H1 (cell line): ENCODE data around the gene FRMD6. TPM values are rescaled to one million over a fixed set of nuclear protein-coding genes. Genes with fewer than 3 reads are reported as not detected.

Experiments
- CBX5 ChIP-seq: fragments of 300-800, 300-1000 bp; sonication (generic); IDR thresholded peaks from 2 replicates; pipeline ENCODE4 v1.7.1; 2016; ENCODE audit warnings: antibody characterized with exemption, low read length, low read depth
- FOSL1 ChIP-seq: IDR thresholded peaks from 2 replicates; pipeline ENCODE4 v1.6.1; 2011; ENCODE audit warnings: mild to moderate bottlenecking, low read depth, low read length, moderate library complexity; ENCODE audit not compliant: insufficient read depth
- HDAC2 ChIP-seq, 2 experiments: fragments of 300-600 bp in 1 of 2; sonication (generic) in 1 of 2; IDR thresholded peaks; 2 replicates each; pipeline ENCODE4 v1.6.1; 2011 to 2012; ENCODE audit warnings: low read depth in 2 of 2, low read length in 2 of 2, mild to moderate bottlenecking in 2 of 2, moderate library complexity in 2 of 2, borderline replicate concordance in 1 of 2, inconsistent platforms in 1 of 2
- PHF8 ChIP-seq: fragments of 200-600 bp; sonication (generic); conservative IDR thresholded peaks from 2 replicates; pipeline ENCODE4 v1.7.1; 2012; ENCODE audit warnings: low read depth, mild to moderate bottlenecking, inconsistent platforms, low read length, moderate library complexity
- polyA plus RNA-seq, 7 experiments: library from polyadenylated mRNA; depleted of rRNA in 3 of 7; stranded (reverse) in 5 of 7; unstranded in 2 of 7; fragments of >200 nt in 5 of 7; fragments of 200-250 nt in 2 of 7; gene quantifications; 1 replicate in 5 of 7; 2 replicates in 1 of 7; 4 replicates in 1 of 7; pipeline versions ENCODE4 v1.2.1 to v1.2.3, GENCODE V29; 2011 to 2013; ENCODE audit warnings: missing spikeins in 2 of 7, mixed read lengths in 2 of 7
- total RNA-seq: library from RNA; stranded (reverse); fragmentation: NEBNext Ultra II Directional; extraction: Animal tissue kit (Norgen Biotek cat#: 25700); gene quantifications from 2 replicates; pipeline ENCODE4 v1.2.1, GENCODE V29; 2021
- TF ChIP-seq, protein P1 (sequence below): fragments of 300-600 bp; sonication (generic); IDR thresholded peaks from 2 replicates; pipeline ENCODE4 v1.7.1; 2012; ENCODE audit warnings: low read length, moderate library complexity, mild to moderate bottlenecking, inconsistent platforms; ENCODE audit not compliant: insufficient replicate concordance

The FRMD6 gene
- total and polyA plus RNA-seq, 2 of the 8 experiments (the other 6 are each of a cell fraction or from before 2014, with no cell fraction given): 5.4 to 23.7 TPM

GRCh38 chr14:51613416-51613815 is 38.3 kb upstream of the FRMD6 start (continued):
- TF ChIP-seq, protein P1, sequence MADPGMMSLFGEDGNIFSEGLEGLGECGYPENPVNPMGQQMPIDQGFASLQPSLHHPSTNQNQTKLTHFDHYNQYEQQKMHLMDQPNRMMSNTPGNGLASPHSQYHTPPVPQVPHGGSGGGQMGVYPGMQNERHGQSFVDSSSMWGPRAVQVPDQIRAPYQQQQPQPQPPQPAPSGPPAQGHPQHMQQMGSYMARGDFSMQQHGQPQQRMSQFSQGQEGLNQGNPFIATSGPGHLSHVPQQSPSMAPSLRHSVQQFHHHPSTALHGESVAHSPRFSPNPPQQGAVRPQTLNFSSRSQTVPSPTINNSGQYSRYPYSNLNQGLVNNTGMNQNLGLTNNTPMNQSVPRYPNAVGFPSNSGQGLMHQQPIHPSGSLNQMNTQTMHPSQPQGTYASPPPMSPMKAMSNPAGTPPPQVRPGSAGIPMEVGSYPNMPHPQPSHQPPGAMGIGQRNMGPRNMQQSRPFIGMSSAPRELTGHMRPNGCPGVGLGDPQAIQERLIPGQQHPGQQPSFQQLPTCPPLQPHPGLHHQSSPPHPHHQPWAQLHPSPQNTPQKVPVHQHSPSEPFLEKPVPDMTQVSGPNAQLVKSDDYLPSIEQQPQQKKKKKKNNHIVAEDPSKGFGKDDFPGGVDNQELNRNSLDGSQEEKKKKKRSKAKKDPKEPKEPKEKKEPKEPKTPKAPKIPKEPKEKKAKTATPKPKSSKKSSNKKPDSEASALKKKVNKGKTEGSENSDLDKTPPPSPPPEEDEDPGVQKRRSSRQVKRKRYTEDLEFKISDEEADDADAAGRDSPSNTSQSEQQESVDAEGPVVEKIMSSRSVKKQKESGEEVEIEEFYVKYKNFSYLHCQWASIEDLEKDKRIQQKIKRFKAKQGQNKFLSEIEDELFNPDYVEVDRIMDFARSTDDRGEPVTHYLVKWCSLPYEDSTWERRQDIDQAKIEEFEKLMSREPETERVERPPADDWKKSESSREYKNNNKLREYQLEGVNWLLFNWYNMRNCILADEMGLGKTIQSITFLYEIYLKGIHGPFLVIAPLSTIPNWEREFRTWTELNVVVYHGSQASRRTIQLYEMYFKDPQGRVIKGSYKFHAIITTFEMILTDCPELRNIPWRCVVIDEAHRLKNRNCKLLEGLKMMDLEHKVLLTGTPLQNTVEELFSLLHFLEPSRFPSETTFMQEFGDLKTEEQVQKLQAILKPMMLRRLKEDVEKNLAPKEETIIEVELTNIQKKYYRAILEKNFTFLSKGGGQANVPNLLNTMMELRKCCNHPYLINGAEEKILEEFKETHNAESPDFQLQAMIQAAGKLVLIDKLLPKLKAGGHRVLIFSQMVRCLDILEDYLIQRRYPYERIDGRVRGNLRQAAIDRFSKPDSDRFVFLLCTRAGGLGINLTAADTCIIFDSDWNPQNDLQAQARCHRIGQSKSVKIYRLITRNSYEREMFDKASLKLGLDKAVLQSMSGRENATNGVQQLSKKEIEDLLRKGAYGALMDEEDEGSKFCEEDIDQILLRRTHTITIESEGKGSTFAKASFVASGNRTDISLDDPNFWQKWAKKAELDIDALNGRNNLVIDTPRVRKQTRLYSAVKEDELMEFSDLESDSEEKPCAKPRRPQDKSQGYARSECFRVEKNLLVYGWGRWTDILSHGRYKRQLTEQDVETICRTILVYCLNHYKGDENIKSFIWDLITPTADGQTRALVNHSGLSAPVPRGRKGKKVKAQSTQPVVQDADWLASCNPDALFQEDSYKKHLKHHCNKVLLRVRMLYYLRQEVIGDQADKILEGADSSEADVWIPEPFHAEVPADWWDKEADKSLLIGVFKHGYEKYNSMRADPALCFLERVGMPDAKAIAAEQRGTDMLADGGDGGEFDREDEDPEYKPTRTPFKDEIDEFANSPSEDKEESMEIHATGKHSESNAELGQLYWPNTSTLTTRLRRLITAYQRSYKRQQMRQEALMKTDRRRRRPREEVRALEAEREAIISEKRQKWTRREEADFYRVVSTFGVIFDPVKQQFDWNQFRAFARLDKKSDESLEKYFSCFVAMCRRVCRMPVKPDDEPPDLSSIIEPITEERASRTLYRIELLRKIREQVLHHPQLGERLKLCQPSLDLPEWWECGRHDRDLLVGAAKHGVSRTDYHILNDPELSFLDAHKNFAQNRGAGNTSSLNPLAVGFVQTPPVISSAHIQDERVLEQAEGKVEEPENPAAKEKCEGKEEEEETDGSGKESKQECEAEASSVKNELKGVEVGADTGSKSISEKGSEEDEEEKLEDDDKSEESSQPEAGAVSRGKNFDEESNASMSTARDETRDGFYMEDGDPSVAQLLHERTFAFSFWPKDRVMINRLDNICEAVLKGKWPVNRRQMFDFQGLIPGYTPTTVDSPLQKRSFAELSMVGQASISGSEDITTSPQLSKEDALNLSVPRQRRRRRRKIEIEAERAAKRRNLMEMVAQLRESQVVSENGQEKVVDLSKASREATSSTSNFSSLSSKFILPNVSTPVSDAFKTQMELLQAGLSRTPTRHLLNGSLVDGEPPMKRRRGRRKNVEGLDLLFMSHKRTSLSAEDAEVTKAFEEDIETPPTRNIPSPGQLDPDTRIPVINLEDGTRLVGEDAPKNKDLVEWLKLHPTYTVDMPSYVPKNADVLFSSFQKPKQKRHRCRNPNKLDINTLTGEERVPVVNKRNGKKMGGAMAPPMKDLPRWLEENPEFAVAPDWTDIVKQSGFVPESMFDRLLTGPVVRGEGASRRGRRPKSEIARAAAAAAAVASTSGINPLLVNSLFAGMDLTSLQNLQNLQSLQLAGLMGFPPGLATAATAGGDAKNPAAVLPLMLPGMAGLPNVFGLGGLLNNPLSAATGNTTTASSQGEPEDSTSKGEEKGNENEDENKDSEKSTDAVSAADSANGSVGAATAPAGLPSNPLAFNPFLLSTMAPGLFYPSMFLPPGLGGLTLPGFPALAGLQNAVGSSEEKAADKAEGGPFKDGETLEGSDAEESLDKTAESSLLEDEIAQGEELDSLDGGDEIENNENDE: no peak
- TF ChIP-seq HDAC2 (IDR thresholded peaks at IDR 0.05; ENCODE audit: borderline replicate concordance in 1 of 2, low read depth in 2 of 2, low read length in 2 of 2) (no peak), CBX5 (no peak), FOSL1 (no peak), PHF8 (no peak)
